GM21360 (cell line): ENCODE measurements around the gene PHYKPL.
"Not testable (repeated sequence)": the region's sequence is repeated elsewhere in the genome, so short reads cannot be mapped to it uniquely, and the experiment has no call there.

Experiments
- ATAC-seq: cut with Tn5 transposase; IDR thresholded peaks from one replicate; pipeline ENCODE4 v1.9.1; 2021; ENCODE audit warnings: mild to moderate bottlenecking, moderate library complexity; ENCODE audit not compliant: unreplicated experiment

Gene PHYKPL

DNA sequence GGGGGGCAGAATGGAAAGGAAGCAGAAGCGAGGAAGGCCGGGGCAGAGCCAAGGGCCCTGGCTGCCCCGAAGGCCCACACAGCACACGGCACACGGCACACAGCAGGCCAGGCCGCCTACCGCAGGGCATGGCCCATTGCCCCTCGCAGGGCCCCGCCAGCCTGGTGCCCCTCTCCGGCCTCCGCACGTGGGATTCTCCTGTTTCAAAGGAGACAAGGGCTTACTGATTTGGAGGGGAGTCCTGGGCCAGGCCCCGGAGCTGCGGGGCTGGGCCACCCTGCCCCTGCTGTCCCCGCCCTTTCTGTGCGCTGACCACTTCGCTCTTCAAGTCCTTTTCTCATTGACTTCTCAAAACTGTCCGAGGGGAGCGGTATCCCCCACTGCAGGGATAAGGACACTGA, 7.7 kb upstream of the PHYKPL start:
- no peak for ATAC-seq

- ATAC-seq, result not testable (repeated sequence)
These were observed 7.2 kb upstream of the PHYKPL start for GRCh38 chr5:178239626-178240301.

GRCh38 chr5:178238711-178239592, 6.3 kb upstream of the PHYKPL start:
- ATAC-seq, result no peak

DNA sequence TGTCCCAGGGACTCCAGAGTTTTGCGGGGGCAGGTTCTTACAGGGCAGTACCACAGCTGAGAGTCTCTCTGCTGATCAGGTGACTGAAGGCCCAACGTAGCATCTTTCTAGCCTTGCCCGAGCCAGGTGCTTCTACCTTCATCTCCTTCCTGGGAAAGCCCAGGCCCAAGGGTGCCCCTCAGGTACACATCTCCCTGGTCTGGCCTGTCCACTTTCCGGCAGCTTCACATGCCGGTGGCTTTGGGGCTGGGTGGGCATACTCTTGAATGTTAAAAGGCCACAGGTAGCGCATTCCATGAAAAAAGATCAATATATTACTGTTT, 5.7 kb upstream of the PHYKPL start:
- ATAC-seq, result no peak

DNA sequence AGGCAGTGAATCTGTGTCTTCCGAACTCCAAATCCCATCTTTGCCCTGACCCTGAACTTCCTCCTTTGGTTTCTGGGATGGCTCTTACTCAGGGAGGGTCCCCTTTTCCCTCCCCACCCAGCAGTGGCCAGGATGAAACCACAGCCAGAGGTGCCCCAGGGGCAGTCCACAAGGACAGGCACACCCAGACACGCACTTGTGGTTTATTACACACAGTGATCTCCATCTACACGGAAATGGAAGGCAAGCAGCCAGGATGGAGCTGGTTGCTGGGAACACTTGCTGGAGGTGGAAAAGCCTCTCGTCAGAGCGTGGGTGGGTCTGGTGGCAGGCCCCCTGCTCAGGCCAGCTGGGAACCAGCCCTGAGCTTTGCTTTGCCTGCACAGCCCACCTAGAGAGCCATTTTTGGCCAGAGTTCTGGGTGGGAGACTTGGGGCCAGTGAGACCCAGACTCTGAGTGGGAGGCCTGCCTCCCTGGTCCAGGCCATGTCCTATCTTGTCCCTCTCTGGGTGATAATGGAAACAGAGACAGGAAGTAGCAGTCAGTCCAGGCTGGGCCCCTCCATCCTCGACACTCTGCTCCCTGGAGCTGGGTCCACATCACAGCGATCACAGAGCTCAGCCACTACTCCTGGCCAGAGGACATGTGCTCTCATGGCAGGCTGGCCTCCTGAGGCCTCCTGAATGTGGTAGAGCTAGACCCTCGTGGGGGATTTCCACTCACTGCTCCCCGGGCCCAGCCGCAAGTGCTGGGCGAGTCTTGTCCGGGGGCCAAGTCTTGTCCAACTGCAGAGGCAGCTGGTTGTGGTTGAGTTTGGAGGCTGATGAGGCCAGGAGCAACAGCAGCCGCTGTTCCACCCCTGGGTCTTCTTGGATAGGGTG, 5.1 kb upstream of the PHYKPL start:
- ATAC-seq, result no peak

- no peak for ATAC-seq
These were observed 4.1 kb upstream of the PHYKPL start for GRCh38 chr5:178236679-178237078.

DNA sequence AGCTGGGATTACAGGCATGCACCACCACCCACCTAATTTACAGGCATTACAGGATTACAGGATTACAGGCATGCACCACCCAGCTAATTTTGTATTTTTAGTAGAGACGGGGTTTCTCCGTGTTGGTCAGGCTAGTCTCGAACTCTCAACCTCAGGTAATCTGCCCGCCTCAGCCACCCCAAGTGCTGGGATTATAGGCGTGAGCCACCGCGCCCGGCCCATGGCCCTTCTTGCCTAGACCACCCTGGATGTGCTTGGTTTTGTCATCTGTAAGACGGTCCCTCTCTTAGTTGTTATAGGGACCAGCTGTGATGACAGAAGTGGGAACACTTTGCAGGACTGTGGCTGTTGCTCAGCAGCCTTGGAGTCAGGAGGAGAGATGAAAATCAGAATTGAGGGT, 3.5 kb upstream of the PHYKPL start:
- ATAC-seq, result no peak

GRCh38 chr5:178235588-178235974, 3.0 kb upstream of the PHYKPL start:
- no peak for ATAC-seq

DNA sequence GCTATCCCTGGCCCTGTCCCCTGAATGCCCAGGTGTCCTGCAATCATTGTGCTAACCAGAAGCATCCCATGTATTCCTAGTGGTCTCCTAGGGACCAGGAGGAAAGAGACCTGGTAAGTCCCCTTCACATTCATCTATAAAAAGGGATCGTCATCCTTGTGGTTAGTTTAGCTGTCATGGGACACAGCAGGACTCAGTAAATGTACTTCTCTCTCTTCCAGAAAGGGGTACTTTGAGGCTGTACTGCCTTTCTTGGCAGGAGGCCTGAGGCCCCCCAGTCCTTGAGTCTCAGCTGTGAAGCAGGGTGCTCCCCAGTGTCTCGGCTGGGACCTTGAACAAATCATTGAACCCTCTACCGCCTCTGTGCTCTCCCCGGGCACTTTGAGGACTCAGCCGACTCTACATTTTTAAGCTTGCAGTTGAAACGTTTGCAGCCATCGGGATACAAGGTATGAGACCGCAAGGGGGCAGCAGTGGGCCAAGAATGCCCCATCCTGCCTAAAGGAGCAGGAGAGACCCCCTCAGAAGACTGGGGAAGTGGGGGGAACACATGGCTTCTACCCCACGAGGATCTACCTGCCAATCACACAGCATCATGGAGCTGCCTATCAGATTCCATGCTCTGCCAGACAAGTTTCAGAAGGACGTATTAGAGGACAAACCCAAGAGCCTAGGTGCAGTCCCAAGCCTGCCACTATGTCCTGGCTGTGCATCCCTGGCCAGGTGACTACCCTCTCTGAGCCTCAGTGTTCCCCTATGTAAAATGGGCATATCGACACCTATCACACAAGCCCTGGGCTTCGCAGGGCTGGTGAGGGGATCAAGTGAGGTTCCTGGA, 2.4 kb upstream of the PHYKPL start:
- ATAC-seq, result no peak

DNA sequence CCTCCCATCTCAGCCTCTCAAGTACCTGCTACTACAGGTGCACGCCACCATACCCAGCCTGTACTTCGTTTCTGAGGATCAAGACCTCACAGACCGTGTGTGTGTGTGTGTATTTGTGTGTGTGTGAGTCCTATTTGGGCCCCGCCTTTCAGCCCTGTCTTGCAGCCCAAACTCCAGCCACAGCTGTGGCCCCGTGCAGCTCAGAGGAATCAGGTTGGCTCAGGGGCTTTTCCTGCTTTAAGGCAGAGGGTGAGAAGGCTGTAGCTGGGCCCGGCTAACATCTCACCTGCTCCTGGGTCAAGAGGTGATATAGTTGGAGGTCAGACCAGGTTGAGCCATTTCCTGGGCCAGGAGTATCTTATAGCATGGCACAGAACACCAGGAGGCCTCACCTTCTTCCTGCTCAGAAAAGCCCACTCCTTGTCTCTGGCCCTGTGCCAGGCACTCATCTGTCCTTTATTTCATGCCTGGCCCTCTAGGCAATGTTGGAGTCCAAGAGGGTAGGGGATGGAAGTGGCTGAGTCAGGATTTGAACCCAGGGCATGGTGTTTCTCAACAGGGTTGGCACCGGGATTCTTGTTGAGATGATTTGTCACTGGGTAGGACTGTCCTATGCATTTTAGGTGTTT, 1.6 kb upstream of the PHYKPL start:
- ATAC-seq, result no peak

DNA sequence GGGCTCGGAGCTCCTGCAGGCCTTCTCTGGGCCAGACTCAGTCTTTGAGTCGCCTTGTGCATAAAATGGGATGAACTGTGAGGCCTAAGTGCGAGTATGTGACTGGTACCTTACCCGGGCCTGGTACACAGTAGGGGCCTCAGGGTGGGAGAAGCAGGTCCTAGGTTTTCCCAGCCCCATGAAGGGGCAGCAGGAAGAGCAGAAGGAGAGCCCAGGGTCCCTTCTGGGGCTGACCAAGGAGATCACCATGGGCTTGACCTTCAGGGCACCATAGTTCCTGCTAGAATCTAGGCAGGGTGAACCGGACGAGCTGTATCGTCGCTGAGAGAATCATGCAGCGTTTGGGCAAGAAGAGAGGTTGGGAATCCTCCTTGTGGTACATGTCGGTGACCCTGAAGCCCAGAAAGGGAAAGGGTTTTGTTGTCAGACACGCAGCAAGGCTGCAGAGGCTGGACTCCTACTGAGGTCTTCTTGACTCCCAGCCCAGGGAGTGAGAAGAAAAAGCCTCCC, 373 bp upstream of the PHYKPL start:
- ATAC-seq, result no peak

- ATAC-seq, result no peak
These were observed 971 bp downstream of the PHYKPL start for GRCh38 chr5:178231539-178232123.

DNA sequence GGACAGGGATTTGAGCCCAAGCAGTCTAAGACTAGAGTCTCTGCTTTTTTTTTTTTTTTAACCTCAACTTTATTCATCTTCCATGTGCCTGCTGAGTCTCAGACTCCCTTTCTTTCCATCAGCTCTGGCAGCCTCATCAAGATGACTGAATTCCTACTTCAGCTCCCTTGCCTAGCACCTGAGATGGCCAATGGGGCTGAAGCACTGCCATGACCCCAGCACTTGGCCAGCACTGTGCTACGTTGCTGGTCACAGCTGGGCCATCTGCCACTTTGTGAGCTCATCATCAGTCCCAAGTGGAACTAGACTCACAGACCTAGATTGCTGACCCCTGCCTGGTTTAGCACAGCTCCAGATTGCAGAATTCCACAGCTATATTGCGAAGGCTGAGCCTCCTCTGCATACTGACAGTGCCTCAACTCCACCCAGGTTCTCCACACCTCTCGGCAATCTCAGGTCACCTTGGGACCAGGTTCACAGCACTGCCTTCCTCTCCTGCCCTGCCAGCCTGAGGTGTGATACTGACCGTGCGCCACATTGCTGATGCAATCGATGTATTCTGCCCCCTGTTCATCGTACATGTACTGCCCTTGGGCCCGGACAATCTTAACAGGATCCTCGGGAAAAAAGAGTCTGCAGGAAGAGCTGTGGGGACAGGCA, 1.6 kb downstream of the PHYKPL start:
- ATAC-seq, result no peak

- ATAC-seq, result no peak
These were observed 2.7 kb downstream of the PHYKPL start for GRCh38 chr5:178229861-178230260.

DNA sequence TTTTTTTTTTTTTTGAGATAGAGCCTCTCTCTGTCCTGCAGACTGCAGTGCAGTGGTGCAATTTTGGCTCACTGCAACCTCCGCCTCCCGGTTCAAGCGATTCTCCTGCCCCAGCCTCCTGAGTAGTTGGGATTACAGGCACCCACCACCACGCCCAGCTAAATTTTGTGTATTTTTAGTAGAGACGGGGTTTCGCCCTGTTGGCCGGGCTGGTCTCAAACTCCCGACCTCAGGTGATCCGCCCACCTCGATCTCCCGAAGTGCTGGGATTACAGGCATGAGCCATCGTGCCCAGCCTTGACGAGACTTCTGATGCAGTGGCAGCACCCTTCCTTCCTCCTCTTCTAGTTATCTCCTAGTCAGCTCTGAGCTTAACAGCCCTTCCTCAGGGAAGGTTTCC, 3.5 kb downstream of the PHYKPL start:
- not testable (repeated sequence) for ATAC-seq

GRCh38 chr5:178228609-178229008, 4.0 kb downstream of the PHYKPL start:
- no peak for ATAC-seq

DNA sequence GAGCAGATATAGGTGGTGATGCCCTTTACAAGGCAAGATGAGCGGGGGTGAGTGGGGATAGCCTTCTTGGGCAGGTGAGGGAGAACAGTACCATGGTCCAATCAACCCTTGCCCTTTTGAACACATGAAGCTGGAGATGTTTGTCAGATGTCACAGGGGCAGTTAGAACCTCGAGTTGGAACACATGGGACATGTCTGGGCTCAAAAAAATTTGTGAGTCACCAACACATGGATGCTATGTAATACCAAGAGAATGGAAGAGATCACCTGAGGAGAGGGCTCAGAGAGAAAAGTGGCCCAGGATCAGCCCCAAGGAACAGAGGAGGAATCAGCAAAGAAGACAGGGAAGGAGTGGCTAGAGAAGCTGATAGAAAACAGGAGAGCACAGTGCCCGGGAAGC, 4.7 kb downstream of the PHYKPL start:
- no peak for ATAC-seq

DNA sequence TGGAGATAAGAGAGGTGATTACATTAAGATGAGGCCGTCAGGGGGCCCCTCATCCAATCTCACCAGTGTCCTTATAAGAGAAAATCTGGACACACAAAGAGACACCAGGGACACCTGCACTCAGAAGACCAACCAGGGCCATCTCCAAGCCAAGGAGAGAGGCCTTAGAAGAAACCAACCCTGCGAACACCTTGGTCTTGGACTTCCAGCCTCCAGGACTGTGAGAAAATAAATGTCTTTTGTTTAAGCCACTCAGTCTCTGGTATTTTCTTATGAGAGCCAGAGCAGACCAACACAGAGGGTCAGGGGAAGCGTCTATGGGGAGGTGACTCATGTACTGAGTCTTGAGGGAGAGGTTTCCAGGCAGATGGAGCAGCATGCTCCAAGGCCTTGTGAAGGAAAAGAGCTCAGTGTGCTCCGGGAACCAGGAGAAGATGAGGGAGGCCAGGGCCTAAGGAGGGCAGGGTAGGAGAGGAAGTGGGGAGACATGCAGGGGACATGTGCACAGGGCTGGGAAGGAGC, 5.4 kb downstream of the PHYKPL start:
- ATAC-seq, result no peak

DNA sequence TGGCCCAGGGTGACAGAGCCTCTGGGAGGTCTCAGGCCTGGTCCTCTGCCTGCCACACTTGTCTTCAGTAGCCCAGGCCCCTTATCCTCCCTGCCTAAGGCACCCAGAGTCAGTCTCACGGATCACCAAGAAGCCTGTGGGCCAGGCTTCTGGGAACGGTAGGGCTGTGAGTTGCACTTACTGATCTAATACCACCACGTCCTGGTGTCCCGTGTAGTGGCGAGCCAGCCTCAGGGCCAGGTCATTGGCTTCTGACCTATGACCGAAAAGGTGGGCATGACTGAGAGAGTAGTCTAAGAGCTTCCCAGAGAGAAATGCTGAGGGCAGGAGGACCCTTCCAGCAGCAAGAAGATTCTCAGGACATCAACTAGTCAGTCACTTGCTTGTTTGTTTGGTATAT, 7.4 kb downstream of the PHYKPL start:
- ATAC-seq, result no peak
